Esophagus squamous epithelium (tissue), 5 donors: Measurements from ENCODE around the gene TMEM245. TPM values are rescaled to one million over a fixed set of nuclear protein-coding genes. Genes with fewer than 3 reads are reported as not detected.

Experiments
- DNase-seq: peaks from one replicate; lab custom pipeline; 2025; lab: John Stamatoyannopoulos, UW
- H3K27ac ChIP-seq, 4 donors: fragments of 200-600 bp; sonication (generic); one replicate each; pipeline ENCODE4 v1.5.1; 2016 to 2019; ENCODE audit warnings: mild to moderate bottlenecking in 1 of 4
- H3K27me3 ChIP-seq, 4 donors: fragments of 200-600 bp; sonication (generic); 1 replicate in 3 of 4; 2 replicates in 1 of 4; pipeline versions ENCODE4 v1.5.1 to v1.6.0; 2017 to 2021; ENCODE audit warnings: antibody characterized with exemption in 1 of 4
- H3K36me3 ChIP-seq, 3 donors: fragments of 200-600 bp; sonication (generic); one replicate each; pipeline ENCODE4 v1.5.1; 2016 to 2019
- H3K4me1 ChIP-seq, 3 donors: fragments of 200-600 bp; sonication (generic); one replicate each; pipeline ENCODE4 v1.5.1; 2017 to 2019
- H3K4me3 ChIP-seq, 4 donors: fragments of 200-600 bp; sonication (generic); 1 replicate in 3 of 4; 2 replicates in 1 of 4; pipeline ENCODE4 v1.5.1; 2016 to 2019; ENCODE audit warnings: mild to moderate bottlenecking in 2 of 4, moderate library complexity in 1 of 4
- H3K9me3 ChIP-seq, 3 donors: fragments of 200-600 bp; sonication (generic); one replicate each; pipeline ENCODE4 v1.5.1; 2016 to 2019
- CTCF ChIP-seq, 6 experiments: fragments of 450-650 bp in 4 of 6; fragments of 200-600 bp in 2 of 6; sonication (generic) in 2 of 6; IDR thresholded peaks; one replicate each; pipeline ENCODE4 v1.5.1; 2016 to 2019; ENCODE audit warnings: antibody characterized with exemption in 6 of 6, mild to moderate bottlenecking in 4 of 6, moderate library complexity in 4 of 6
- POLR2A ChIP-seq, 4 donors: fragments of 450-650 bp; IDR thresholded peaks; one replicate each; pipeline ENCODE4 v1.6.1; 2017; ENCODE audit warnings: antibody characterized with exemption in 4 of 4, mild to moderate bottlenecking in 4 of 4, moderate library complexity in 3 of 4
- WGBS, 2 donors: methylation state at CpG; one replicate each; pipeline ENCODE4 v1.1.5; 2018; 5-methylcytosine and 5-hydroxymethylcytosine counted together
- intact Hi-C: fragments of 100-400 bp; cut with DNase I; formaldehyde crosslinking; loops from one replicate; pipeline ENCODE4 v1.15.0; 2022
- total RNA-seq, 4 donors: library from RNA; depleted of rRNA; stranded (reverse); fragments of >200 nt; gene quantifications; one replicate each; pipeline ENCODE4 v1.1.0, GENCODE V29; 2016
- donor health status: DM: yes; HTN: yes; CAD: no.

The TMEM245 gene
- total RNA-seq, 4 donors from 2014 or later: 12.5 to 45.4 (median 25.9) TPM

- intact Hi-C loops: no loop called here
- 92 to 98% methylated on average over 4 of the region's 4 CpGs for WGBS, 2 donors
- TF ChIP-seq POLR2A (IDR thresholded peaks at IDR 0.05): no peak
- TF ChIP-seq CTCF (IDR thresholded peaks at IDR 0.05): no peak
- no peak for DNase-seq
- no peak overlapping the region for H3K27ac ChIP-seq
- H3K4me1 ChIP-seq: peaks cover 0 to 12% (median under 1%) of the 10 kb centered on the region in 3 donors
- peaks cover 0 to 21% (median 19%) of the 10 kb centered on the region in 3 donors for H3K9me3 ChIP-seq
- H3K4me3 ChIP-seq: no peak overlapping the region
- H3K36me3 ChIP-seq: peaks cover 0 to 9% (median 0%) of the 10 kb centered on the region in 3 donors
- peaks cover 0 to 56% (median 0%) of the 10 kb centered on the region in 4 donors for H3K27me3 ChIP-seq
Measured at GRCh38 chr9:109002141-109002540, 117.6 kb downstream of the TMEM245 start.

- intact Hi-C loops: no loop called here
- Histone ChIP-seq H3K9me3 (peaks cover 0 to 21% (median 19%) of the 10 kb centered on the region in 3 donors), H3K36me3 (peaks cover 0 to 9% (median 0%) of the 10 kb centered on the region in 3 donors), H3K27ac (no peak overlapping the region), H3K4me1 (peaks cover 0 to 14% (median 3%) of the 10 kb centered on the region in 3 donors), H3K4me3 (no peak overlapping the region), H3K27me3 (peaks cover 0 to 47% (median 0%) of the 10 kb centered on the region in 4 donors)
- no peak for DNase-seq
- TF ChIP-seq CTCF (IDR thresholded peaks at IDR 0.05) (no peak), POLR2A (IDR thresholded peaks at IDR 0.05) (no peak)
- 77 to 82% methylated on average over 1 of the region's 1 CpG for WGBS, 2 donors
Measured at GRCh38 chr9:109001275-109001676, 118.5 kb downstream of the TMEM245 start.

- DNase-seq: no peak
- peak overlapping the region in 1 of 4 donors; percentile 20 for H3K27ac ChIP-seq
- TF ChIP-seq POLR2A (IDR thresholded peaks at IDR 0.05): no peak
- TF ChIP-seq CTCF (IDR thresholded peaks at IDR 0.05): no peak
- peaks cover 0 to 12% (median 0%) of the 10 kb centered on the region in 4 donors for H3K27me3 ChIP-seq
- H3K9me3 ChIP-seq: peaks cover 0 to 2% (median 0%) of the 10 kb centered on the region in 3 donors
- H3K4me3 ChIP-seq: no peak overlapping the region
- peaks cover 0 to 31% (median 3%) of the 10 kb centered on the region in 3 donors for H3K4me1 ChIP-seq
- intact Hi-C loops: no loop called here
- no peaks in the 10 kb centered on the region for H3K36me3 ChIP-seq
- WGBS, 2 donors: 41 to 53% methylated on average over 1 of the region's 1 CpG
Measured at GRCh38 chr9:108997112-108997511, 122.6 kb downstream of the TMEM245 start.

GRCh38 chr9:108996643-108997042 is 123.1 kb downstream of the TMEM245 start:
- intact Hi-C loops: no loop called here
- TF ChIP-seq POLR2A (IDR thresholded peaks at IDR 0.05) (no peak), CTCF (IDR thresholded peaks at IDR 0.05) (no peak)
- no peak for DNase-seq
- Histone ChIP-seq H3K4me1 (peaks cover 0 to 31% (median 3%) of the 10 kb centered on the region in 3 donors), H3K9me3 (no peaks in the 10 kb centered on the region), H3K27me3 (peaks cover 0 to 10% (median 0%) of the 10 kb centered on the region in 4 donors), H3K36me3 (no peaks in the 10 kb centered on the region), H3K27ac (no peak overlapping the region), H3K4me3 (no peak overlapping the region)
- WGBS, 2 donors: 0 to 24% methylated on average over 1 of the region's 1 CpG

- H3K9me3 ChIP-seq: no peaks in the 10 kb centered on the region
- WGBS, 2 donors: 50 to 71% methylated on average over 1 to 2 of the region's 2 CpGs
- TF ChIP-seq POLR2A (IDR thresholded peaks at IDR 0.05) (no peak), CTCF (IDR thresholded peaks at IDR 0.05) (no peak)
- peaks cover 0 to 10% (median 0%) of the 10 kb centered on the region in 4 donors for H3K27me3 ChIP-seq
- H3K36me3 ChIP-seq: peaks cover 0 to under 1% (median 0%) of the 10 kb centered on the region in 3 donors
- intact Hi-C loops: no loop called here
- peak overlapping the region in 3 of 4 donors; percentile 12 to 43 (median 17) for H3K27ac ChIP-seq
- DNase-seq: no peak
- H3K4me1 ChIP-seq: peaks cover 0 to 31% (median 3%) of the 10 kb centered on the region in 3 donors
- H3K4me3 ChIP-seq: no peak overlapping the region
Measured at GRCh38 chr9:108994695-108995094, 125.1 kb downstream of the TMEM245 start.
